OCI-M2 (cell line): ENCODE results near the gene C1orf216.
"Not testable (repeated sequence)": the region's sequence is repeated elsewhere in the genome, so short reads cannot be mapped to it uniquely, and the experiment has no call there.

Experiments used
- DNase-seq: peaks from one replicate; lab custom pipeline; 2025; ENCODE audit not compliant: unreplicated experiment; lab: John Stamatoyannopoulos, UW

C1orf216 gene

GRCh38 chr1:35707601-35708440 is 10.9 kb downstream of the C1orf216 start:
- no peak for DNase-seq

DNA sequence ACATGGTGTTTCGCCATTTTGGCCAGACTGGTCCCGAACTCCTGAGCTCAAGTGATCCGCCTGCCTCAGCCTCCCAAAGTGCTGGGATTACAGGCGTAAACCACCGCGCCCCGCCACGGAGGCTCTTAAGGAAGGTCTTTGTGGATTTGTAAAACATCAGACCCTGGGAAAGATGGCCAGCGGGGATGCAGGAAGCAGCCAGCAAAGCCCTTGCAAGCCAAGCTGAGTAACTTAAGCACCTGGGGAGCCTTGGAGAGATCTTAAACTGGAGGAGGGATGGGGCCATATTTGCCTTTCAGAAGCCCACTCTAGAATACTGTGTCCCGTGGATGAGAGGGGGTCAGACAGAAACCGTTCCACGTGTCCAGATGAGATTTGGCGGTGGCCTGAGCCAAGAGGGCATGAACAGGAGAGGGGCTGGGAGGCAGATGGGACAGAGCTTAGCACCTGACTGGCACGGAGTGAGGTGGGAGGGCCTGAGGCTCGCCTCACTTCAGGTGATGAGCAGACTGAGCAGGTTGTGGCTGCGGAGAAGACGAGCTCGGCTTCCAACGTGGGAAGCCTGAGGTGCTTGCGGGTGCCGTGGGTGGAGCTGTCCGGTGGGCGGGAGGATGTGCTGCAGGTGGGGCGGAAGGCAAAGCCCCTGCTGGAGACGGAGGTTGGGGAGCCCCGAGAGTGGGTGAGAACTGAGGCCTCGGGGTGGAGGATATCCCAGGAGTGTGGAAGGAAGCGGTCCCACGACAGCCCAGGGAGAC is 11.7 kb downstream of the C1orf216 start:
- DNase-seq: no peak

DNA sequence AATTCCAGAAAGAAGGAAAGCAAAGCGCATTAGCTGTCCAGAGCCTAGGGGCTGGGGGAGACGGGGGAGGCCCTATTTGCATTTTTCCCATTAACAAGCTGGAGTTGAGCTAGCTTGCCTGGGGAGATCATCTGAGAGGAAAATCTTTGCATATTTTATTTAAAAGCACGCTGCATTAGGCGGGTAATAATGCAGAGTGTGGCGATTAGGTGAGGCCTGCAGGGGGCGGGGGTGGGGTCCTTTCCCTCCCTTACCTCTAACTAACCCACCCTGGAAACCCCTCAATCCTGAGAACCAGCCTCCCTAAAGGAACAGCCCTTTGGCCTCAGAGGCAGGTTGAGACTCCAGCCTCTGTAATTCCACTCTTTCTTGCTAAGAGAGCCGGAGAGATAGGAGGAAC is 16.2 kb downstream of the C1orf216 start:
- no peak for DNase-seq

GRCh38 chr1:35699152-35699551 is 19.5 kb downstream of the C1orf216 start:
- DNase-seq: not testable (repeated sequence)

- no peak for DNase-seq
These were observed 26.4 kb downstream of the C1orf216 start for GRCh38 chr1:35692317-35692716.

GRCh38 chr1:35691571-35692220 is 27.0 kb downstream of the C1orf216 start:
- no peak for DNase-seq

DNA sequence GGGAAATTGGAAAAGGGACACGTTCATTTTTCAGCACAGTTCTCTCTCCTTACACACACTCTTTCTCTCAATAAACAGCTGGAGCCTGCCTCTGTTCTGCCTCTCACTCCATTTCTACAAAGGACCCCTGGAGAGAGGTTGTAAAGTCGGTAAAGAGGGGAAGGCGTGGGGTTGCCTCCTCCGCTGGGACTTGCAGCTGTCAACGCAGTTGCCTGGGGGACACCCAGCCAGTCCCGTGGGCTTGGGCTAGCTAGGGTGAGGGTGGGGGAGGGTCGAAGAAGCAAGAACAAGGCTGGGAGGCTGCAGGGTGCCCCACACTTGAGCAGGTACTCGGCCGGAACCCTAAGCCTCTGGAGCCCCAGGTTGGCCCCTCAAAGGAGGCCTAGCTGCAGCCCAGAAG is 27.6 kb downstream of the C1orf216 start:
- DNase-seq: no peak

DNA sequence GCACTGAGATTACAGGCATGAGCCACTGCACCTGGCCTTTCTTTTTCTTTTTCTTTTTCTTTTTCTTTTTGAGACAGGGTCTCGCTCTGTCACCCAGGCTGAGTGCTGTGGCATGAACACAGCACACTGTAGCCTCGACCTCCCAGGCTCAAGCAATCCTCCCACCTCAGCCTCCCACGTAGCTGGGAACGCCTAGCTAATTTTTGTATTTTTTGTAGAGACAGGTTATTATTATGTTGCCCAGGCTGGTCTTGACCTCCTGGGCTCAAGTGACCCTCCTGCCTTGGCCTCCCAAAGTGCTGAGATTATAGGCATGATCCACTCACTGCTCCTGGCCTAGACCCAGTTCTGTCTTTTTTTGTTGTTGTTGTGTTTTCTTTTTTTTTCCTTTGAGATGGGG is 28.6 kb downstream of the C1orf216 start:
- DNase-seq: not testable (repeated sequence)

DNA sequence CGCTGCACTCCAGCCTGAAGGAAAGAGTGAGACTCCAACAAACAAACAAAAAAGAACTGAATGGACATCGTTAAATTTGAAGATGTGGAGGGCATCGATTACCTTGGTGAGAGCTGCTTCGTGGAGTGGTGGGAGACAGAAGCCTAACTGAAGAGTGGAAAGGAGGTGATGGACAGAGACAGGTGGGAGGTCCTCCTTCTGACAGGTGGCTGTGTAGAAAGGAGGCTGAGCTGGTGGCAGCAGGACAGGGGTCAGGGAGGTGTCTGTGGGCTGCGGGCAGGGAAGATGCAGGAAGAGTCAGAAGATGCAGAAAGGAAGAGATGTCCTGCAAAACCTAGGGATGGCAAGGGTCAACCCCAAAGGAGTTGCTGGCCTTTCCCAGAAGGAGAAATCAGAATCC is 30.5 kb downstream of the C1orf216 start:
- DNase-seq: no peak

- DNase-seq: no peak
These were observed 35.7 kb downstream of the C1orf216 start for GRCh38 chr1:35683012-35683411.

- DNase-seq: no peak
These were observed 38.4 kb downstream of the C1orf216 start for GRCh38 chr1:35680271-35680670.

DNA sequence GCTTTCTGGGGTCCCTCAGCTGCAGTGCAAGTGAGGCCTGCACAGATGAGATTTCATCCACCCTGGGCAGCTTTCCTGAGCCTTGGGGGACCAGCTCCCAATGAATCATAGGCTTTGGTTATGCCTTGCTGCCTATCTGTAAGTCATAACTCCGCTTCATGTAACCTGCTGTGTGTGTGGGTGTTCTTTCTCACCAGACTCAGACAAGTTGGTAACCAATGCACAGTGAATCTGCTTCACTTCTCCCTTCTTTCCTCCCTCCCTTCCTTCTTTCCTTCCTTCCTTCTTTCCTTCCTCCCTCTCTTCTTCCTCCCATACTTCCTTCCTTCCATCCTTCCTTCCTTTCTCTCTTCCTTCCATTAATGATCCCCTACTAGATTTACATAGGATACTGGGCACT is 42.9 kb downstream of the C1orf216 start:
- no peak for DNase-seq

DNA sequence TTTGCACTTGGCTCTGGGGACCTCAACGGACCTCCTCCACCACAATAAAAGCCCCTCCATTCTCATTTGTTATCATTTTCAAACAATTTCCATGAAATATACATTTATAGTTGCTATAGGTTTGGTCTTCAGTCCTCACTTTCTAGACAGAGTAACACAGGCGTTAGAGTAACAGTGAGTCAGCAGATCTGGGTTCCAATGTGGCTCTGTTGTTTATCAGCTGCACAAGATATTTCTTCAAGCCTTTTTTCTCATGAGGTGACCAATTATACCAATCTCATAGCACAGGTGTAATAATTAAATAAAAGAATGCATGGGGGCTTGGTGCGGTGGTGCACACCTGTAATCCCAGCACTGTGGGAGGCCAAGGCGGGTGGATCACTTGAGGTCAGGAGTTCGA is 44.6 kb downstream of the C1orf216 start:
- no peak for DNase-seq

DNA sequence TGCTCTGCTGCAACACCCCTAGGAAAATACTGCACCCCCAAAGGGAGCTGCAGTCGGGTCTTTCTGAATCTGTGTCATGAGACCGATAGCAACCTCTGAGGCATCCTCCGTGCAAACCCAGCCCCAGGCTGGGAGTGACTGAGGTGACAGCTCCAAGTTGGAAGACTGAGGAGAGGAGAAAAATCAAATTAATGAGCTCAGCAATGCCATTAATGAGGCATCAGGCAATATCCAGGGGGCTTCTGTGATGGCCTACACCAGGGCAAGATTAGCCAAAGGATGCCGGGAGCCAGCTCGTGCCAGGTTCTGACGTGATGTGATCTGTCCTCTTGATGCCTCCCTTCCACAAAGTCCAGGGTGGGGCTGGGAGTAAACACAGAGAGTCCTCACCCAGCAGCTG is 46.6 kb downstream of the C1orf216 start:
- DNase-seq: no peak

DNA sequence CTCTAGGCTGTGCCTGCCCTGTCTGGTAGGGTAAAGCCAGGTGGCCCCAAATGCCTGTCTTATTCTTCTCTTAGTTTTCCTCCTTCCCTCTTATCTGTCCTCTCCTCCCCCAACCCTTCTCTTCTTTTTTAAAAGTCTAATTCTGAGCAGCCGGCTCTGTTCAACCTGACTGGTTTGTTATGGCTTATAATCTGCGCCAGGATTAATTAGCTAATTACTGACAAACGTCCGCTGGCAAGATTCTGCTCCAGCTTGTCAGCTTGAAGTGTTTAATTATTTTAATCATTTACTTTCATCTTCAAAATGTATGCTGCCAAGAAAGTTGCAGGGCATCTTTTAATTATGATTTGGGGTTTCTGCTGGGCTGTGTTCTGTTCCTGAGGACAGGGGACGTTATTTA is 50.2 kb downstream of the C1orf216 start:
- no peak for DNase-seq

- no peak for DNase-seq
These were observed 51.8 kb downstream of the C1orf216 start for GRCh38 chr1:35666916-35667315.

DNA sequence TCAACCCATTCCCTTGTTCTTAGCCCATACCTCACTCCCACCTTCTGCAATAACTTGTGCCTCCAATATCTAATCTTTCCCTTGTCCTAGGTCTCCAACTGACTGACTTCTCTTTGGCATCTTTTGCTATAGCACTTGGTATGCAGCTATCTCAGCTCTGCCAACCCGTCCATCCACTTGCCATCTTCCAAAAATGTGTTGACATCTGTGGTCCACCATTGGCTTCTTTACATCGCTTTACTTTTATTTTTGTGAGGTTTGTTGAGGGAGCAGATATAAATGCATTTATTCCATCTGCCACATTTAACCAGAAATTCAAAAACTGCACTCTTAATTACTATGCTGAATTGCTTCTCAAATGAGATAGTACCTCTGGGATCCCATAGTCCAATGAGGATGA is 52.5 kb downstream of the C1orf216 start:
- no peak for DNase-seq
